Measurements from ENCODE around the gene TSPAN18. TPM values are rescaled to one million over a fixed set of nuclear protein-coding genes. Genes with fewer than 3 reads are reported as not detected.

TSPAN18 gene
- total and polyA plus RNA-seq, 7 donors: 5.2 to 21.7 (median 8.0) TPM

GRCh38 chr11:44825058-44825785, 98.5 kb downstream of the TSPAN18 start:
- H3K9me3 ChIP-seq: peaks cover 7% of the 10 kb centered on the region
- DNase-seq (no peak), ATAC-seq (no peak)
- WGBS, 3 donors: 82 to 83% (median 83%) methylated on average over 14 of the region's 14 CpGs
- no peak overlapping the region for H3K4me3 ChIP-seq
- no peak for TF ChIP-seq CTCF (IDR thresholded peaks at IDR 0.05)
- no peaks in the 10 kb centered on the region for H3K27me3 ChIP-seq (ENCODE audit: insufficient read depth in 3 of 3, low read length in 2 of 3)
- no peaks in the 10 kb centered on the region for H3K4me1 ChIP-seq
- no peak overlapping the region for H3K27ac ChIP-seq
- intact Hi-C loops (cut with DNase I): no loop called here
- no peaks in the 10 kb centered on the region for H3K36me3 ChIP-seq (ENCODE audit: insufficient read depth in 1 of 2, low read depth in 1 of 2)

- Histone ChIP-seq H3K4me1 (no peaks in the 10 kb centered on the region), H3K27ac (no peak overlapping the region), H3K9me3 (peaks cover 7% of the 10 kb centered on the region), H3K36me3 (ENCODE audit: insufficient read depth in 1 of 2, low read depth in 1 of 2) (no peaks in the 10 kb centered on the region), H3K4me3 (no peak overlapping the region), H3K27me3 (ENCODE audit: insufficient read depth in 3 of 3, low read length in 2 of 3) (no peaks in the 10 kb centered on the region)
- DNase-seq: no peak
- intact Hi-C loops (cut with DNase I): no loop called here
- no peak for TF ChIP-seq CTCF (IDR thresholded peaks at IDR 0.05)
- WGBS, 3 donors: 71 to 89% (median 87%) methylated on average over 7 of the region's 7 CpGs
- no peak for ATAC-seq
These were observed 100.3 kb downstream of the TSPAN18 start for GRCh38 chr11:44826922-44827643.

GRCh38 chr11:44828296-44828695, 101.5 kb downstream of the TSPAN18 start:
- intact Hi-C loops (cut with DNase I): no loop called here
- Histone ChIP-seq H3K27me3 (ENCODE audit: insufficient read depth in 3 of 3, low read length in 2 of 3) (peaks cover 0 to 12% (median 0%) of the 10 kb centered on the region in 3 donors), H3K4me3 (no peak overlapping the region), H3K4me1 (no peaks in the 10 kb centered on the region), H3K27ac (no peak overlapping the region), H3K36me3 (ENCODE audit: insufficient read depth in 1 of 2, low read depth in 1 of 2) (no peaks in the 10 kb centered on the region), H3K9me3 (peaks cover 2% of the 10 kb centered on the region)
- no peak for TF ChIP-seq CTCF (IDR thresholded peaks at IDR 0.05)
- no peak for DNase-seq
- 86 to 94% (median 91%) methylated on average over 5 of the region's 5 CpGs for WGBS, 3 donors
- ATAC-seq: no peak

- intact Hi-C loops (cut with DNase I): no loop called here
- Histone ChIP-seq H3K36me3 (ENCODE audit: insufficient read depth in 1 of 2, low read depth in 1 of 2) (no peaks in the 10 kb centered on the region), H3K4me3 (no peak overlapping the region), H3K4me1 (no peaks in the 10 kb centered on the region), H3K27ac (no peak overlapping the region), H3K9me3 (no peaks in the 10 kb centered on the region), H3K27me3 (ENCODE audit: insufficient read depth in 3 of 3, low read length in 2 of 3) (peaks cover 0 to 22% (median 0%) of the 10 kb centered on the region in 3 donors)
- TF ChIP-seq CTCF (IDR thresholded peaks at IDR 0.05): no peak
- WGBS, 3 donors: 86 to 98% (median 95%) methylated on average over 2 of the region's 2 CpGs
- ATAC-seq: no peak
- no peak for DNase-seq
These were observed 103.1 kb downstream of the TSPAN18 start for GRCh38 chr11:44829838-44830237.
